Fibroblast of skin of right quadriceps (primary cell): ENCODE results near the gene CTPS2.
A peak's percentile ranks its signal among the peaks of the same experiment; 100 is the strongest.

Source experiments
- DNase-seq: peaks from one replicate; pipeline ENCODE4 v3.0.0-alpha.2; 2013

The CTPS2 gene

DNA sequence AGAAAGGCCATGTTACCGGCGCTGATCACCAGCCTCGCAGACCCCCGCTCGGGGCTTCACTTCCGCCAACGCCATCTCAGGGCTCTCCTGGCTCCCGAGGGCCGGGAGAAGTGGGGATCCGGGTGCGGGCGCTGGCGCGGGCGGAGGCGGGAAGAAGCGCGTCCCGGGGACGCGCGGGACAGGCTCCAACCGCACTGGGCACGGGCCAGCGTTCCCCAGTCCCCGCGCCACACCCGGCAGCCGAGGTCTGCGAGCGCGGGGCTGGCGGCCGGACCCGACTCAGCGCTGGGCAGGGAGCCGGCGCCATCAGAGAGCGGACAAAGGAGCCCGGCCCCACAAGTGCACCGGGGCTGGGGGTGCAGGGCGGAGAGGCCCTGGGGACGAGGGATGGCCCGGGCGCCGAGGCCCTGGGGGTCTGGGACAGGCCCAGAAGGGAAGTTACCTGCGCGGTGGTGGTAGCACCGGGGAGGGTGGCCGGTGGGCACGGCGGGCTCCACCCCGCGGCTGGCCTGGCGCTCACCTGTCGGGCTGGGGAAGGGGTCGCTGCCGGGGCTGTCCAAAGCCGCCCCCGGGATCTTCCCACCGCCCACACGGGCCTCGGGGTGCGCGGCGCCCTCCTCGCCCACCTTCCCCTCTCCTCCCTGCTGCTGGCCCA lies 449 bp downstream of the CTPS2 start:
- no peak for DNase-seq

DNA sequence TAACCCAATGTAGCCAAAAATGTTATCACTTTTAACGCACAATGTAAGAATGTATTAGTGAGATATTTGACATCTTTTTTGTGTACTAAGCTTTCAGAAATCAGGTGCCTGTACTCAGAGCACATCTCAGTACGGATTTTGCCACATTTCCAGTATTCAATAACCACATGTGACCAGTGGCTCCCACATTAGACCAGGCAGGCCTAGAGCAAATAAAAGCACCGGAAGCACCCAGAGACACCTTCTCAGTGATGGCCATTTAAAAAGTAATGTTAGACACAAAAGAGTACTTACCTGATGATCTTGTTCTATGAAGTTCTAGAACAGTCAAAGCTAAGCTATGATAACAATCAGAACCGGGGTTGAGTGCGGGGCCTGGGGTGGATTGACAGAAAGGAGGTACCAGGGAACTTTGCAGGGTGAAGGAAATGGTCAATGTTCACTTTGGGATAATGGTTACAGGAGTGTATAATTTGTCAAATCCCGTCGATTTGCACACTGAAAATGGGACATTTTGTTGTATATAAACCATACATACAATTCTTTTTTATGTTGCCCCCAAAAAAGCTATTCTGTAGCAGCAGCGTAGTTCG lies 1.2 kb downstream of the CTPS2 start:
- DNase-seq, result no peak

DNA sequence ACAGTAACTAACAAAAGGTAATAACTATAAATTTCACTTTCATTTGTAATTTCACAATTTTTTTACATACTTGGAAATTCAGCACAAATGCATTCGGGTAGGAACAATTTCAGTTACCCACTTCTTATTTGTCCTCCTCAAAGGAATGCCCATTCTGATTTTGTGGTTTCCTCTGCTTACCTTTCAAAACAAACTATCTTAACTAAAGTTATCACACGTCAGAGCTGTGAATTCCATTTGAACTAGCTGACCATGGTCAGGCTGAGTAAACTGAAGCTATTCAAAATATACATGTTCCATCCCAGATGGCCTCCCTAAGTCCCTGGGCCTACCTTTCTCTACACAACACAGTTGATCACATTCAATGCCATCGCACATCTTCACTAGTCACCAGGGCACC lies 4.5 kb downstream of the CTPS2 start:
- DNase-seq, result no peak

DNA sequence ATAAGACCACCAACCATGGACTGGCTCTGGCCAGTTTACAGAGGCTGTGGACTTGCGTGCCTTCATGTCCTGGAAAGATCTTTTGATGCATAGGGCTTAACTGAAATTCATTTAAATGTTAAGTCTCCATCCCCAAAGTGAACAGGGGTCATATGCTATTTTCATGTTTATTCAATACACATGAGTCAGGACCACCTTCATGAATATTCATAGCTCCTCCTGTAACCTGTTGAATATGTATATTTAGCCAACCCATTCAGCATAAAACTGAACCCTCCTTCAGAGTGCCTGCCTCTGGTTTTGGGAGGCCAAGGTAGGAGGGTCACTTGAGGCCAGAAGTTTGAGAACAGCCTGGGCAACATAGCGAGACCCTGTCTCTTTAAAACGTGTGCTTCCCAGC lies 7.1 kb downstream of the CTPS2 start:
- DNase-seq, result no peak

DNA sequence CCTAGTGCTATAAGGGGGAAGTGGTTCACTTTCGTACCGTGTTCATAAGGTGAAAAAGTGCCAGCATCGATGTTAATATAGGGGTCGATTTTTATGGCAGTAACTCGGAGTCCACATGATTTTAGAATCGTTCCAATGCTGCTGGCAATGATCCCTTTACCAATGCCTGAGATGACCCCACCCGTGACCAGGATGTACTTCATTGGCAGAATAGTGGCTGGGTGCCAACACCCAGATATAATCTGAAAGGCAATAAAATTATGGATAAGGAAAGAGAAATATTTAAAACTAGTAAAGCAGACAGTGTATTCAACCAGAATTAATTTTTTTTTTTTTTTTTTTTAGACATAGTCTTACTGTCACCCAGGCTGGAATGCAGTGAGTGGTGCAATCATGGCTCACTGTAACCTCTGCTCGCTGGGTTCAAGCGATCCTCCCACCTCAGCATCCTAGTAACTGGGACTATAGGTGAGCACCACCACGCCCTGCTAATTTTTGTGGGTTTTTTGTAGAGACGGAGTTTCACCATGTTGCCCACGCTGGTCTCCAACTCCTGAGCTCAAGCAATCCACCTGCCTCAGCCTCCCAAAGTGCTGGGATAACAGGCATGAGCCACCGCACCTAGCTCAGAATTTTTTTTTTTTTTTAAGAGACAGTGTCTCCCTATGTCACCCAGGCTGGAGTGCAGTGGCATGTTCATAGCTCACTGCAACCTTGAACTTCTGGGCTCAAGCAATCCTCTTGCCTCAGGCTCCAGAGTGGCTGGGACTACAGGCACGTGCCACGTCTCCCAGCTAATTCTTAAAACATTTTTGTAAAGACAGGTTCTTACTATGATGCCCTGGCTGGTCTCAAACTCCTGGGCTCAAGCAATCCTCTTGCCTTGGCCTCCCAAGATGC lies 9.5 kb downstream of the CTPS2 start:
- DNase-seq, result no peak

DNA sequence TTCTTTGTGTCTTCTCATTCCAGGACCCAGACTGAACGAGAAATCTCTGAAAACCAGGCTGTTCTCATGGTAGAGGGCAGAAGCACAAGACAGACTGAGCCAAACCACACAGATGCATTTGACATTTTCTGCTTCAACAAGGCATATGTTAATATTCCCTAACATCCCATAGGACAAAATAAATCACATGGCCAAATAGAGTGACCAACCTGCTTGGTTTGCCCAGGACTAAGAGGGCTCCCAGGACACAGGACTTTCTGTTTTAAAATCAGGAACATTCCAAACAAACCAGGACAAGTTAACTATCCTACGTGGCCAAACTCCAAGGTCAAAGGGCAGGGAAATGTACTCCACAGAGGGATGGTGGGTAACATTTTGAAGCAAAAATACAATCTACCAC lies 11.7 kb downstream of the CTPS2 start:
- no peak for DNase-seq

DNA sequence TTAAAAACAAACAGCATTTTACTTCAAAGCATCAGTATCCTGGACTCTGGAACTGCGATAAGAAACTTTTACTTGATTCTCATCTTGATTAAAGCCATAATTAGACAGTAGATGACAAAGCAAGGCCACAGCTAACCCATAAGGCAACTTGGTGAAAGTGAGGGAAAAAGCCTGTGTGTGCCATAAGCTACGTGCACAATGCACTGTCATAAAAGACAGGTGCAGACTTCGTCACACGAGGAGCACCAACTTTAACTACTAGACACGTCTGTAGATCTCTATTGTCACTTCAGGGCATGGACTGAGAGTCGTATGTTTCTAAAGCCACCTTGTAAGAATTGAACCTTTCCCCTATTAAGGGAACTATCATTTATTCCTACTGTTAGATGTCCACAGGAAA lies 13.1 kb downstream of the CTPS2 start:
- no peak for DNase-seq

DNA sequence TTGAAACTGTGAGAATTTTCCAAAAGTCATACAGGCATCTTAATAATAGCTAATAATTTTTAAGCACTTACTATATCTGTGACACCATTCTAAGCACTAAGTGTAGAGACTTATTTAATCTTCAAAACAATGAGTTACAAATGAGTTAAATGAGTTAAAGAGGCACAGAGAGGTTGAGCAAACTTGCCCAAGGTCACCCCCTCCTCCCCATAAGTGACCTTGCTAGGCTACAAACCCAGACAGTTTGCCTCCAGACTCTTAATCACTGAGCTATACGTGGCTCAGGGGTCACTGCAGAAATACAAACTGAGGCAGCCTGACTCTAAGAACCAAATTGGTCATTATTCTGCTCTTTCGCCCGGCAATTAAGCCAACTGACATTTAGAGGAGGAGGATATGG lies 15.5 kb downstream of the CTPS2 start:
- no peak for DNase-seq

DNA sequence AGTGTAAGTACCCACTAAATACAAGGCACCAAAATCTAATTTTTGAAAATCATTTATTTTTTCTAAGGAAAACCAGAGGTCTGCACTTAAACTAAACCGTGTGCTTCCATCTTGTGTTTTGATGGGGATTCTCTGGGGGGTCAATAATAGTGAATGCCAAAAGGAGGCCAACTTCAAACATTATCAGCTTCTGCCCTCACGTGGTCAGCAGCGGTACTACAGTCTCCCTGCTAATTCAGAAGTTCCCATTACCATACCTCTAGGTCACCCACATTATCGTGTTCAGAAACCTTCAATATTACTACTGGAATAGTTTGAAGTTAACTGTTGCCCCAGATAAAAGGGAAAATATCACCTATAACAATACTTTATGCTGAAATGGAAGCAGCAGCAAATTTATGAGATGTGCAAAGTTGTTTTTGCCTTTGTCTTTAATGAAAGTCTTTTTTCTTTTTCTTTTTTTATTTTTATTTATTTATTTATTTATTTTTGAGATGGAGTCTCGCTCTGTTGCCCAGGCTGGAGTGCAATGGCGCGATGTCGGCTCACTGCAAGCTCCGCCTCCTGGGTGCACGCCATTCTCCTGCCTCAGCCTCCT lies 17.3 kb downstream of the CTPS2 start:
- peak; percentile 39 for DNase-seq

DNA sequence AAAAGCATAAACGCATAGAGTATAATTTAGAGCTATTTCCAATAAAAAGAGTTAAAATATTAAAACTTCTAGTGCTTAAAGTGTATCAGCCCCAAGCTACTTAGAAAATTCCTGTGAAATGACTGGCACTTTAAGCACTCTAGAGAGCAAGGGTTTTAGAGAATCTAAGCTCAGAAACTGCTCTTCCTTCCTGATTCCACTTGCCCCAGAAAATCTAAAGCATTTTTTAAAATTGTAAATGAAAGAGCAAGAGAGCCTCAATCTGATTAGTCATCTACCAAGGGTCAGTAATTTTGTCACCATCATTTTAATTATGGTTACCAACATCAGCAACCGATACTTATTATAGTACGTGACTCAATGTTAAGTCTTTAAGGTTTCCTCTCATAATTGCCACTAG lies 25.0 kb downstream of the CTPS2 start:
- peak; percentile 60 for DNase-seq

DNA sequence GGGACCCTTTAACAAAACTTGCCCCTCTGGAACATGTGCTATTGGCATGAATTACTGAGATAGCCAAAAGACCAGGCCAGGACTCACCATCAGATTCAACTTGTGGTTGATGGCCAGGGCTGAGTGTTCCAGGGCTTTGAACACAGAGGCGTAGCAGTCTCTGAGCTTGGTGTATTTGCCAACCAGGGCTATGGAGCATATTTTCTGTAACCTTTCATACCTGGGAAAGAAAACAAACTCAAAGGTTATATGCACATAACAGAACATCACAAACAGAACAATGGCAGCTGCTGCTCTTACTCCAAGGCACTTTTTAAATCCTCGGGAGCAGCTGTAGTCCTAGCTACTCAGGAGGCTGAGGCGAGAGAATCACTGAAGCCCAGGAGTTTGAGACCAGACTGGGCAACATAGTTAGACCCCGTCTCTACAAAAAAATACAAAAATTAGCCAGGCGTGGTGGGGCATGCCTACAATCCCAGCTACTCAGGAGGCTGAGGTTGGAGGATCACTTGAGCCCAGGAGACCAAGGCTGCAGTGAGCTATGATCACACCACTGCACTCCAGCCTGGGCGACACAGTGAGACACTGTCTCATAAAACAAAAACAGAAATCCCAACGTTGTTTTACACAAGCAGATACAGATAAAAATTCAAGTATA lies 29.3 kb downstream of the CTPS2 start:
- no peak for DNase-seq

DNA sequence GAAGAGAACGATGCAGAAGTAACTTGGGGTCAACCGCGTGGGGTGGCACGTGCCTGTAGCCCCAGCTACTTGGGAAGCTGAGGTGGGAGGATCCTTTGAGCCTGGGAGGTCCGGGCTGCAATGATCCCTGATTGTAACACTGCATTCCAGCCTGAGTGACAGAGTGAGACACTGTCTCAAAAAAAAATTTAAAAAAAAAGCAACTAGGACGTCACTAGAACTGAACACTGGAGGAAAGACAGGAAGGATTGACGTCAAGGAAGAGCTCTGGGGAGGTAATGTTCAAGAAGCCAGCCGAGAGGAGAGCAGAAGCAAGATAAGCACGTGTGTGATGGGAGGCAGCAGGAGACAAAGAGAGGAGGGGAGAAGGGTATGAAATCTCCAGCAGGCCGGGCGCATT lies 33.8 kb downstream of the CTPS2 start:
- DNase-seq, result no peak

DNA sequence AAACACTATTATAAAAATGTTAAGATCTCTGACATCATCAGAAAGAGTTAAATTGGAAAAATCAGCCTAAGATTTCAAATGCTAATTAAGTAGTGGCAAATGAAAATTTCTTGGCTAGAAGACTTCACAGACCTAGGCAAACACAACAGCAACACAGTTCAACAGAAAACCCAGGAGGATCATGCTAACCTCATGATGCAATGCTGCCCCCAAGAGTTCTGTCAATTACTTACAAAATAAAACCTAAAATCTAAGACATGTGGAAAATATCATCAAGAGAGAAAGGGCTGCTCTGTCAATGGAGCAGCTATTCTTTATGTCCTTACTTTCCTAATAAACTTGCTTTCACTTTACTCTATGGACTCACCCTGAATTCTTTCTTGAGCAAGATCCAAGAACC lies 41.5 kb downstream of the CTPS2 start:
- peak; percentile 69 for DNase-seq

DNA sequence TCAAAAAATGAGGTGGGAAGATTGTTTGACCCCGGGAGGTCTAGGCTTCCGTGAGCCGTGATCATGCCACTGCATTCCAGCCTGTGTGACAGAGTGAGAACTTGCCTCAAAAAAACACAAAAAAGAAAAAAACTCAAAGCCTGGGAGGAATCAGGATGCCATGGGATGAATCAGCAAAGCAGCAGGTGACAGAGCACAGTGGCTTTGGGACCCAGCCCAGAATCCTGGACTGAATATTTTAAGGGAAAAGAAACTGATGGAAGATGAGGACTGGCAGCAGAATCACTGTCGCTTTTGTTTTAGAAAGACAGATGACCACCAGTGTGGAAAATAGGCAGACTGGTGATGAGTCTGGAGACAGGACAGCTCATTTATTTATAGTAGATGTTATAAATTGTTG lies 45.9 kb downstream of the CTPS2 start:
- DNase-seq, result peak; percentile 71

DNA sequence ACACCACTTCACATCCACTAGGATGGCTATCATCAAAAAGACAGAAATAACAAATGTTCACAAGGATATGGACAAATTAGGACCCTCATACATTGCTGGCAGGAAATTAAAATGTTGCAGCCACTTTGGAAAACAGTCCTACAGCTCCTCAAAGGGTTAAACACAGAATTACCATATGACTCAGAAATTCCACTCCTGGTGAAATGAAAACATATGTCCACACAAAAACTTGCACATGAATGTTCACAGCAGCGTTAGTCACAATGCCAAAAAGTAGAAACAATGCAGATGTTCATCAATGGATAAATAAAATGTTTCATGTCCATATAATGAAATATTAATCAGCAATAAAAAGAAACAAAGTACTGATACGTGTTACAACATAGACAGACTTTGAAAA lies 47.4 kb downstream of the CTPS2 start:
- DNase-seq, result peak; percentile 79

DNA sequence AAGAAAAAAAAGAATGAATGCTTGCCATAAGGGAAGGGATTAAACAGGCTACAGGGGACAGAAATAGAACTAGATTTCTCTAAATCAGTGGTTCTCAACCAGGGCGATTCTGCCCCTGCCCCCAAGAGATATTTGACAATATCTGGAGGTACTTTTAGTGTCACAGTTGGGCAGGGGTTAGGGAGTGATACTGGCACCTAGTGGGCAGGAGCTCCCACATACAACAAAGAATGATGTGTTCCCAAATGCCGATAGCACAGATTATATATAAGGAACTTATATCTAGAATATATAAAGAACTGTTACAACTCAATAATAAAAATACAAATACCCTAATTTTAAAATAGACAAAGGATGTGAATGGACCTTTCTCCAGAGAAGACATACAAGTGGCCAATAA lies 47.8 kb downstream of the CTPS2 start:
- no peak for DNase-seq

DNA sequence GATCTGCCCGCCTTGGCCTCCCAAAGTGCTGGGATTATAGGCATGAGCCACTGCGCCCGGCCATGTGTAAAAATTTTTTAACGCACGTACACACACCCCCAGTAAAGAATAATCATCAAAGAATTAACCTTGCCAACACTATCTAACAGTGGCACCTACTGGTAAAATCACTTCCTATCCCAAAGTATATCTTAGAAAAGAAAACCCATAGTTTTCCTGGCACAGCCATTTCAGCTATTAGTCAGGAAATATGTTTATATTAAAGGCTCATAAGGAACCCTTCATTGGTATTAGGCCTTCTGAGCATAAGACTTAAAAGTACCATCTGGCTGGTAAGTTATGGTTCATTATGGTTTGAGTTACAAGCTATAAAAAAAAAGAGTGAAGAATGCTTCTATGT lies 48.4 kb downstream of the CTPS2 start:
- peak; percentile 56 for DNase-seq

DNA sequence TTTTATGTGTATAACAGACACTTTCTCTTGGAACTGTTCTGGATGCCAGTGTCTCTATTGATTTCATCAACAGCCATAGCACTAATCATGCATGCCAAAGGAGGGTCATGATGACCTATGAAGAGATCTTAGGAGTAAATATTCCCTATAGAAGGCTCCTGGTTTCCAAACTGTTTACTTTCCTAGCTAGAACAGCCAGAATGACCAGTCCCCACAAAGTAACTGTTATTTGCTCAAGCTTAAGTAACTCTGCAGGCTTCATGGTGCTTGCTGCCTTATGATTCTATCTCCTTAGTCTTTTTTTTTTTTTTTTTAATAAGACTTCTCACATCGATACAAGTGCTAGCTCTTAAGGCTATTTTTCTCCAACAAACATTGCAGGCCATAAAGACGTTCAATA lies 50.1 kb downstream of the CTPS2 start:
- no peak for DNase-seq

DNA sequence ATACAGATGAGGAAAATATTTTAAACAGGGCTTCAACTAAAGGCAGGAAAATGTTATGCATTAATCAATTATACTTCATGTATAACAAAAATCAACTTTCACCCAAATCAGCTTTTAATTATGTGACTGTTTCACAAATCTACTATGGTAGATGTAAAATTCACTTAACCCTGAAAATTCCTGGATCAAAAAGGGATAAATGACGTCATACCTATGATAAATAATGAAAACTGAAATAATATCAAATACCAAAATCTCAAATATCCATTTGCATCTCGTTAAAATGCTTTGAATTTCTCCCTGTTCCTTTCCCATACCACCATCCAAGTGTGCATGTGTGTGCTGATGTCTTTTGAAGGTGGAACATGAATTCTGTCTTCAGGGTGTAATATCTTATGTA lies 51.0 kb downstream of the CTPS2 start:
- no peak for DNase-seq

DNA sequence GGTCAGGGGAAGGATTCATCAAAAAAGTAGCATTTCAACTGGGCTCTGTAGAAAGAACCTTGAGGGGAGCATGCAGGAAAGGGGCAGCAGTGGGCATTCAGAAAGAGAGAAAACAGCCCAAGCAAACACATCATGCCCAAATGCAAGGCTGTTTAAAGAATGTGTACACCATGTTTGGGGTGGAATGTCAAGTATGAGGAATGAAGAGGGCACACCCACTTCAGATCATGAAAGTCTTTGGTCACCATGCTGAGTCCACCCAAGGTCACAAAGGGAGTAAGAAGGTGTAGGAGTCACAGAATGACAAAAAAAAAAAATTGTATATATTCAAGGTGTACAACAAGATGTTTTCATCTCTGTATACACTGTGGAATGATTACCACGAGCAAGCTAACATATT lies 53.1 kb downstream of the CTPS2 start:
- DNase-seq, result no peak

DNA sequence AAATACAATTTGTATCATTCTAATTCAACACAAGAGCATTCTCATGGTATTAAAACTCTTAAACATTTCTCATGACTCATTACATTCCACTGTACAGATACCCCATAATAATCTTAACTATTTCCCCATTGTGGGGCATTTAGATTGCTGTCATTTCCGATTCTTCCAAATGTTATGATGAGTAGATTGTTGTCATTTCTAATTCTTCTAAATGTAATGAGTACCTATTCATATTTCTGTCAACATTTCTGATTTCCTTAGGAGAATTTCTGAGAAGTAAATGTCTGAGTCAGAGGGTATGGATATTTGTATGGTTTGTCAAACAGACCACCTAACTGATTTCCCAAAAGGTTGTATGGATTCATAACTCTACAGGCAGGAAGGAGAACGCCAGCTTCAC lies 54.2 kb downstream of the CTPS2 start:
- peak; percentile 91 for DNase-seq

DNA sequence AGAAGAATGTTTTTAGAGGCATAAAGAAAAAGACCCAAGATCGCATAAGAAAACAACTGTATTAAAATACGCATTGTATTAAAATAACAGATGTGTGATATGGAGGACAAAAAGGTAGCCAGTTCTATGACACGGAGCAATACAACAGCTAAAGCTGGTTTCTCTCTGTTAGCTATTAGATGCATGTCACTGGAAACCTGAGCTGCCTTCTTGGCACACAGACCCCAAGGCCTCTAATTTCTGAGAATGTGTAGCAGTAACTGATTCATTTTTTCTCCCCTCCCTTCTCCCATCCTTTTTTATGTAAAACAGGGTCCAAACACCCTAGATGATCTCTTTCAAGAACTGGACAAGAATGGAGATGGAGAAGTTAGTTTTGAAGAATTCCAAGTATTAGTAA lies 58.4 kb downstream of the CTPS2 start:
- DNase-seq, result peak; percentile 42

DNA sequence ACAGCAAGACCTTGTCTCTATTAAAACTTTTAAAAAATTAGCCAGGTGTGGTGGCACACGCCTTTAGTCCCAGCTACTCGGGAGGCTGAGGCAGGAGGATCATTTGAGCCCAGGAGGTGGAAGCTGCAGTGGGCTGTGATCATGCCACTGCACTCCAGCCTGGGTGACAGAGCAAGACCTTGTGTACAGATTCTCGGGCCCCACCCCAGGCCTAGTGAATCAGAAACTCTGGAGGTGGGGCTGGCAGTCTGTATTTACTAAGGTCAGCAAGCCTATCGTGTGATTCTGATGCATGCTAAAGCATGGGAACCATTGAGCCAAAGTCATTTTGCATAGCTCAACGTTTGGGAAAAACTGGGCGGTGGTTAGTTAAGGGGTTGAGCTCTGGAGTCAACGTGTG lies 59.0 kb downstream of the CTPS2 start:
- DNase-seq, result no peak
